Measurements from ENCODE around the gene PPP2R2D. TPM values are rescaled to one million over a fixed set of nuclear protein-coding genes. Genes with fewer than 3 reads are reported as not detected.

The PPP2R2D gene
- total RNA-seq, 1 experiment from 2014 or later: 40.3 TPM

DNA sequence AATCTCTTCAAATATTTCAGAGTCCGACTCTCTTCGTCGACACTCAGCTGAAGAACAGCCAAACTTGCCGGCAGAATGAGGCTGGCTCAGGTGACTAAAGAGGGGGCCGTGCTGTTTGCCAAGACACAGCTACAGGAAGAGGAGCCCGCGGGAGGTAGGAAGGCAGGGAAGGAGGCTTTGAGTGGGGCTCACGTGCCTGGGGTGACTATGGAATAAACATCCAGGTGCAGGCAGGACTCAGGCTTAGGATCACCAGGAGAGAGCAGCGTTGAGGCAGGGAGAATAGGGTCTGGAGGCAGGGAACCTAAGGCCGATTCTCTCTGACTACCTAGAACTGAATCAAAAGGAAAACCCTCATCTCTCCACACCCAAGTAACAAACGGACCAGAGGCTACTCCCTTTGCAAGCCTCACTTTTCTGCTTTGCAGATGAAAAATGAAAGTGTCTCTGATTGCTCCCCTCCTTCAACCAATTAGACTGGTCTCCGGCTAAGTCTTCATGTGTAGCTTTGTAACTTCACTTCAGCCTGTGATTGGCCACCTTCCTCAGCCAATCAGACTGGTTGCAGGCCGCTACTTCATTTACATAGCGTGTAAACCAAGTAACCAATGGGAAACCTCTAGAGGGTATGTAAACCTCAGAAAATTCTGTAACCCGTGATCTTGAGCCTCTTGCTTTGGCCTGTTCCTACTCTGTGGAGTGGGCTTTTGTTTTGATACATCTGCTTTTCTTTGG lies 100.6 kb downstream of the PPP2R2D start:
- no TSS peak for BruUV-seq (replicated peaks)

DNA sequence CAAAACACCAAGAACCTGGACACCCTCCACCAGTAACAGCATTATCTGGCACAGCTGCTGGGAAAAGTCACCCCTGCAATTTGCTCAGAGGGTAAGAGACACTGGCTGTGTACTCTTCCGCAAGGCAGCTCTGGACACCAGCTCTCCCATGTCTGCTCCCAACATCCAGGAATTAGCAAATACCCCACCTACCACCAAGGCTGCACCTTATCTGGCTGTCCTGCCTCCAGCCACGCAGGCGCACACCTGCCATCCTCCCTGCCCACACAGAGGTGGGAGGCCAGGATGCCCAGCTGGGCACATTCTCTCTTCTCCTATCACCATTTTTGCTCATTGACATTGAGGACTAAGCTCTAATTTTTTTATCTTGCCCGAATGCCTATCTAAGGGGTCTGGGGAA lies 101.2 kb downstream of the PPP2R2D start:
- POLR2A ChIA-PET (ENCODE audit: unreplicated experiment): no interaction called here
- no peak overlapping the region for H3K9ac ChIP-seq (ENCODE audit: low read length)
- DNase-seq: no peak
- H3F3A ChIP-seq (ENCODE audit: low read length, unreplicated experiment): no peaks in the 10 kb centered on the region
- CTCF ChIA-PET: interaction anchor here (0.5 to 1.2 kb wide), 2 partner anchors 18 to 21 kb away, joined by 3 read pairs; no protein-coding TSS in a partner anchor
- no TSS peak for BruUV-seq (replicated peaks)
- intact Hi-C loops (cut with micrococcal nuclease): loop anchor here (5.0 kb wide), 1 partner anchor 140 kb away; no protein-coding TSS in a partner anchor
- TF ChIP-seq EZH2 (IDR thresholded peaks at IDR 0.05; ENCODE audit: low read length, unreplicated experiment): no peak
- TF ChIP-seq, protein P1, sequence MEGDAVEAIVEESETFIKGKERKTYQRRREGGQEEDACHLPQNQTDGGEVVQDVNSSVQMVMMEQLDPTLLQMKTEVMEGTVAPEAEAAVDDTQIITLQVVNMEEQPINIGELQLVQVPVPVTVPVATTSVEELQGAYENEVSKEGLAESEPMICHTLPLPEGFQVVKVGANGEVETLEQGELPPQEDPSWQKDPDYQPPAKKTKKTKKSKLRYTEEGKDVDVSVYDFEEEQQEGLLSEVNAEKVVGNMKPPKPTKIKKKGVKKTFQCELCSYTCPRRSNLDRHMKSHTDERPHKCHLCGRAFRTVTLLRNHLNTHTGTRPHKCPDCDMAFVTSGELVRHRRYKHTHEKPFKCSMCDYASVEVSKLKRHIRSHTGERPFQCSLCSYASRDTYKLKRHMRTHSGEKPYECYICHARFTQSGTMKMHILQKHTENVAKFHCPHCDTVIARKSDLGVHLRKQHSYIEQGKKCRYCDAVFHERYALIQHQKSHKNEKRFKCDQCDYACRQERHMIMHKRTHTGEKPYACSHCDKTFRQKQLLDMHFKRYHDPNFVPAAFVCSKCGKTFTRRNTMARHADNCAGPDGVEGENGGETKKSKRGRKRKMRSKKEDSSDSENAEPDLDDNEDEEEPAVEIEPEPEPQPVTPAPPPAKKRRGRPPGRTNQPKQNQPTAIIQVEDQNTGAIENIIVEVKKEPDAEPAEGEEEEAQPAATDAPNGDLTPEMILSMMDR (conservative IDR thresholded peaks at IDR 0.05; ENCODE audit: low read depth, low read length): no peak
- no peak for TF ChIP-seq EZH2phosphoT487 (IDR thresholded peaks at IDR 0.05; ENCODE audit: borderline replicate concordance, low read length)
- H2AFZ ChIP-seq (ENCODE audit: low read length): no peak overlapping the region
- H3K4me3 ChIP-seq (ENCODE audit: low read length): no peak overlapping the region
- no peak overlapping the region for H3K4me2 ChIP-seq (ENCODE audit: low read length)
- H4K20me1 ChIP-seq (ENCODE audit: low read length): no peaks in the 10 kb centered on the region
- no peak overlapping the region for H3K27ac ChIP-seq (ENCODE audit: low read length)
- H3K4me1 ChIP-seq (ENCODE audit: insufficient read depth, low read length): peaks cover 7% of the 10 kb centered on the region; the same call in 1 of the 2 replicates
- no peaks in the 10 kb centered on the region for H3K36me3 ChIP-seq (ENCODE audit: low read depth, low read length)
- no peaks in the 10 kb centered on the region for H3K79me2 ChIP-seq (ENCODE audit: low read length)
- H3K27me3 ChIP-seq (ENCODE audit: low read length): no peaks in the 10 kb centered on the region
- H3K9me2 ChIP-seq (replicated peaks; ENCODE audit: low read length): no peaks in the 10 kb centered on the region
- ATAC-seq: no peak
- H3K9me3 ChIP-seq (ENCODE audit: low read length): no peaks in the 10 kb centered on the region

More for the DNA sequence above, 100.6 kb downstream of the PPP2R2D start:
- H3K9me3 ChIP-seq (ENCODE audit: low read length): no peaks in the 10 kb centered on the region
- no peaks in the 10 kb centered on the region for H3K9me2 ChIP-seq (replicated peaks; ENCODE audit: low read length)
- H3K27me3 ChIP-seq (ENCODE audit: low read length): no peaks in the 10 kb centered on the region
- no peak overlapping the region for H3K27ac ChIP-seq (ENCODE audit: low read length)
- POLR2A ChIA-PET (ENCODE audit: unreplicated experiment): no interaction called here
- CTCF ChIA-PET: interaction anchor here (1.2 kb wide), 1 partner anchor 18 kb away, joined by 3 read pairs; no protein-coding TSS in a partner anchor
- ATAC-seq (peak; percentile 54), DNase-seq (peak; percentile 43)
- no peaks in the 10 kb centered on the region for H3F3A ChIP-seq (ENCODE audit: low read length, unreplicated experiment)
- no peaks in the 10 kb centered on the region for H3K79me2 ChIP-seq (ENCODE audit: low read length)
- no peaks in the 10 kb centered on the region for H4K20me1 ChIP-seq (ENCODE audit: low read length)
- no peaks in the 10 kb centered on the region for H3K36me3 ChIP-seq (ENCODE audit: low read depth, low read length)
- no peak overlapping the region for H2AFZ ChIP-seq (ENCODE audit: low read length)
- intact Hi-C loops (cut with micrococcal nuclease): loop anchor here (5.0 kb wide), 1 partner anchor 141 kb away; no protein-coding TSS in a partner anchor
- no peak overlapping the region for H3K4me2 ChIP-seq (ENCODE audit: low read length)
- H3K9ac ChIP-seq (ENCODE audit: low read length): no peak overlapping the region
- no peak for TF ChIP-seq EZH2 (IDR thresholded peaks at IDR 0.05; ENCODE audit: low read length, unreplicated experiment)
- no peak for TF ChIP-seq EZH2phosphoT487 (IDR thresholded peaks at IDR 0.05; ENCODE audit: borderline replicate concordance, low read length)
- TF ChIP-seq, protein P1 (conservative IDR thresholded peaks at IDR 0.05; ENCODE audit: low read depth, low read length): peak; percentile 42; the same call in 1 of the 2 replicates
- peaks cover 7% of the 10 kb centered on the region; the same call in 1 of the 2 replicates for H3K4me1 ChIP-seq (ENCODE audit: insufficient read depth, low read length)
- H3K4me3 ChIP-seq (ENCODE audit: low read length): no peak overlapping the region

Data from PC-3 (cell line).